GM12873 (cell line): ENCODE measurements around the gene TANC1.

Experiments used
- TF ChIP-seq, protein P1 (sequence below): IDR thresholded peaks from 2 replicates; pipeline ENCODE4 v1.5.1; 2012; ENCODE audit warnings: low read depth, mild to moderate bottlenecking, moderate library complexity, low read length, control low read depth; ENCODE audit not compliant: insufficient read depth; ENCODE audit errors: missing control alignments

The TANC1 gene

GRCh38 chr2:159137511-159138241 is 169.2 kb downstream of the TANC1 start:
- TF ChIP-seq, protein P1, sequence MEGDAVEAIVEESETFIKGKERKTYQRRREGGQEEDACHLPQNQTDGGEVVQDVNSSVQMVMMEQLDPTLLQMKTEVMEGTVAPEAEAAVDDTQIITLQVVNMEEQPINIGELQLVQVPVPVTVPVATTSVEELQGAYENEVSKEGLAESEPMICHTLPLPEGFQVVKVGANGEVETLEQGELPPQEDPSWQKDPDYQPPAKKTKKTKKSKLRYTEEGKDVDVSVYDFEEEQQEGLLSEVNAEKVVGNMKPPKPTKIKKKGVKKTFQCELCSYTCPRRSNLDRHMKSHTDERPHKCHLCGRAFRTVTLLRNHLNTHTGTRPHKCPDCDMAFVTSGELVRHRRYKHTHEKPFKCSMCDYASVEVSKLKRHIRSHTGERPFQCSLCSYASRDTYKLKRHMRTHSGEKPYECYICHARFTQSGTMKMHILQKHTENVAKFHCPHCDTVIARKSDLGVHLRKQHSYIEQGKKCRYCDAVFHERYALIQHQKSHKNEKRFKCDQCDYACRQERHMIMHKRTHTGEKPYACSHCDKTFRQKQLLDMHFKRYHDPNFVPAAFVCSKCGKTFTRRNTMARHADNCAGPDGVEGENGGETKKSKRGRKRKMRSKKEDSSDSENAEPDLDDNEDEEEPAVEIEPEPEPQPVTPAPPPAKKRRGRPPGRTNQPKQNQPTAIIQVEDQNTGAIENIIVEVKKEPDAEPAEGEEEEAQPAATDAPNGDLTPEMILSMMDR: no peak

DNA sequence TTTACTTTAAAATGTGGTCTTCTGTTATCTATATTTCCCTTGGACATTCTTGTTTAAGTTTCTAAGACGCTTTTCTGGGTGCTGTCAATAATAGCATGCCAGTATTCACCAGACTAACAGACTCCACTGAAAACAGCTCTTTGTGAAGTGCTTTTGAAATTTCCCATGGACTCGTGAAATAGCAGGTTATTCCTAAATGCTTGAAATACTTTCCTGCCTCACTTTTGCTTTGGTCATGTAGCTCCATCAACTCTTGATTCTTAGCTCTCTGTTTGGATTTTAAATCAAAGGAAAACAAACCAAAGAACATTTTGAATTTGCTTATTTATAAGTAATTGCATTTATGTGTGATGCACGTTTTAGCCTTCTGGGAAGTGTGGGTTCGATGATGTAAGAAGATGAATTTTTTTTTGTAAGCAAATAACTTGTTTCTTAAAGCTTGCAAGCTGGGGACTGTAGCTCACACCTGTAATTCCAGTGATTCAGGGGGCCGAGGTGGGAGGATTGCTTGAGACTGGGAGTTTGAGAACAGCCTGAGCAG is 170.3 kb downstream of the TANC1 start:
- TF ChIP-seq, protein P1: no peak

- TF ChIP-seq, protein P1: no peak
Observed at GRCh38 chr2:159139216-159139933, 170.9 kb downstream of the TANC1 start.

GRCh38 chr2:159140070-159140769 is 171.8 kb downstream of the TANC1 start:
- TF ChIP-seq, protein P1: no peak

- TF ChIP-seq, protein P1: no peak
Observed at GRCh38 chr2:159144776-159145614, 176.6 kb downstream of the TANC1 start.

GRCh38 chr2:159145745-159146354 is 177.4 kb downstream of the TANC1 start:
- TF ChIP-seq, protein P1: no peak
